Fibroblast of lung (primary cell): Measurements from ENCODE around the gene NCAPH2.

Experiments used
- EZH2 ChIP-seq: IDR thresholded peaks from 2 replicates; pipeline ENCODE4 v1.5.1; 2012; ENCODE audit warnings: low read length, control low read depth, mild to moderate bottlenecking; ENCODE audit errors: missing control alignments
- TF ChIP-seq, protein P1 (sequence below), 2 donors: IDR thresholded peaks in 1 of 2; conservative IDR thresholded peaks in 1 of 2; 1 replicate in 1 of 2; 2 replicates in 1 of 2; pipeline ENCODE4 v1.5.1; 2011 to 2012; ENCODE audit warnings: low read length in 2 of 2, control low read depth in 1 of 2, inconsistent platforms in 1 of 2, low read depth in 1 of 2, mild to moderate bottlenecking in 1 of 2

GRCh38 chr22:50560034-50560433, 52.0 kb downstream of the NCAPH2 start:
- TF ChIP-seq, protein P1, sequence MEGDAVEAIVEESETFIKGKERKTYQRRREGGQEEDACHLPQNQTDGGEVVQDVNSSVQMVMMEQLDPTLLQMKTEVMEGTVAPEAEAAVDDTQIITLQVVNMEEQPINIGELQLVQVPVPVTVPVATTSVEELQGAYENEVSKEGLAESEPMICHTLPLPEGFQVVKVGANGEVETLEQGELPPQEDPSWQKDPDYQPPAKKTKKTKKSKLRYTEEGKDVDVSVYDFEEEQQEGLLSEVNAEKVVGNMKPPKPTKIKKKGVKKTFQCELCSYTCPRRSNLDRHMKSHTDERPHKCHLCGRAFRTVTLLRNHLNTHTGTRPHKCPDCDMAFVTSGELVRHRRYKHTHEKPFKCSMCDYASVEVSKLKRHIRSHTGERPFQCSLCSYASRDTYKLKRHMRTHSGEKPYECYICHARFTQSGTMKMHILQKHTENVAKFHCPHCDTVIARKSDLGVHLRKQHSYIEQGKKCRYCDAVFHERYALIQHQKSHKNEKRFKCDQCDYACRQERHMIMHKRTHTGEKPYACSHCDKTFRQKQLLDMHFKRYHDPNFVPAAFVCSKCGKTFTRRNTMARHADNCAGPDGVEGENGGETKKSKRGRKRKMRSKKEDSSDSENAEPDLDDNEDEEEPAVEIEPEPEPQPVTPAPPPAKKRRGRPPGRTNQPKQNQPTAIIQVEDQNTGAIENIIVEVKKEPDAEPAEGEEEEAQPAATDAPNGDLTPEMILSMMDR (conservative IDR thresholded peaks at IDR 0.05 in 1 of 2, IDR thresholded peaks at IDR 0.05 in 1 of 2; ENCODE audit: low read depth in 1 of 2, low read length in 2 of 2): no peak
- no peak for TF ChIP-seq EZH2
